Smooth muscle cell (in vitro differentiated cells): Measurements from ENCODE around the gene TRMT44. TPM values are rescaled to one million over a fixed set of nuclear protein-coding genes. Genes with fewer than 3 reads are reported as not detected.

Experiments
- DNase-seq: peaks from one replicate; lab custom pipeline; 2025; ENCODE audit not compliant: unreplicated experiment; lab: John Stamatoyannopoulos, UW
- H2AFZ ChIP-seq: fragments of 200-600 bp; sonication (generic); 2 replicates; pipeline ENCODE4 v1.6.0; 2016; ENCODE audit warnings: antibody characterized with exemption, low read depth, mild to moderate bottlenecking
- H3F3A ChIP-seq: fragments of 200-600 bp; sonication (generic); 2 replicates; pipeline ENCODE4 v1.6.0; 2017; ENCODE audit warnings: antibody characterized with exemption, low read depth
- H3K27ac ChIP-seq: fragments of 200-600 bp; sonication (generic); 2 replicates; pipeline ENCODE4 v1.5.1; 2016; ENCODE audit warnings: low read depth, mild to moderate bottlenecking
- H3K27me3 ChIP-seq: fragments of 200-600 bp; sonication (generic); 2 replicates; pipeline ENCODE4 v1.6.1; 2016; ENCODE audit warnings: low read depth, mild to moderate bottlenecking
- H3K36me3 ChIP-seq: fragments of 200-600 bp; sonication (generic); 2 replicates; pipeline ENCODE4 v1.5.1; 2016; ENCODE audit warnings: low read depth
- H3K4me1 ChIP-seq: fragments of 200-600 bp; sonication (generic); 2 replicates; pipeline ENCODE4 v1.5.1; 2016; ENCODE audit warnings: low read depth
- H3K4me2 ChIP-seq: fragments of 200-600 bp; sonication (generic); 2 replicates; pipeline ENCODE4 v1.6.0; 2016; ENCODE audit warnings: mild to moderate bottlenecking
- H3K4me3 ChIP-seq: fragments of 200-600 bp; sonication (generic); 2 replicates; pipeline ENCODE4 v1.5.1; 2016; ENCODE audit warnings: mild to moderate bottlenecking
- H3K79me2 ChIP-seq: fragments of 200-600 bp; sonication (generic); 2 replicates; pipeline ENCODE4 v1.6.0; 2016; ENCODE audit warnings: low read depth, mild to moderate bottlenecking
- H3K9ac ChIP-seq: fragments of 200-600 bp; sonication (generic); 2 replicates; pipeline ENCODE4 v1.6.0; 2016; ENCODE audit warnings: low read depth
- H3K9me3 ChIP-seq: fragments of 200-600 bp; sonication (generic); replicated peaks from 2 replicates; pipeline ENCODE4 v1.5.1; 2016; ENCODE audit warnings: low read depth
- H4K20me1 ChIP-seq: fragments of 200-600 bp; sonication (generic); 2 replicates; pipeline ENCODE4 v1.6.0; 2016; ENCODE audit warnings: low read depth
- WGBS: methylation state at CpG from one replicate; pipeline ENCODE4 v1.1.7; 2016; ENCODE audit warnings: low lambda C conversion rate; 5-methylcytosine and 5-hydroxymethylcytosine counted together
- polyA plus RNA-seq: library from polyadenylated mRNA; unstranded; fragments of >200 nt; fragmentation: Nextera tagmentation; extraction: Ambion mirVana; gene quantifications from 2 replicates; pipeline ENCODE4 v1.2.1, GENCODE V29; 2016
- total RNA-seq: library from RNA; depleted of rRNA; stranded (reverse); fragments of >200 nt; gene quantifications from 2 replicates; pipeline ENCODE4 v1.2.3, GENCODE V29; 2014
- TF ChIP-seq, protein P1 (sequence below): fragments of 200-600 bp; sonication (generic); IDR thresholded peaks from 2 replicates; pipeline ENCODE4 v1.5.1; 2017; ENCODE audit warnings: borderline replicate concordance, mild to moderate bottlenecking, antibody characterized with exemption; ENCODE audit not compliant: insufficient read depth, poor library complexity, severe bottlenecking

Gene TRMT44
- total and polyA plus RNA-seq, 2 experiments from 2014 or later = 5.0 to 18.7 TPM

DNA sequence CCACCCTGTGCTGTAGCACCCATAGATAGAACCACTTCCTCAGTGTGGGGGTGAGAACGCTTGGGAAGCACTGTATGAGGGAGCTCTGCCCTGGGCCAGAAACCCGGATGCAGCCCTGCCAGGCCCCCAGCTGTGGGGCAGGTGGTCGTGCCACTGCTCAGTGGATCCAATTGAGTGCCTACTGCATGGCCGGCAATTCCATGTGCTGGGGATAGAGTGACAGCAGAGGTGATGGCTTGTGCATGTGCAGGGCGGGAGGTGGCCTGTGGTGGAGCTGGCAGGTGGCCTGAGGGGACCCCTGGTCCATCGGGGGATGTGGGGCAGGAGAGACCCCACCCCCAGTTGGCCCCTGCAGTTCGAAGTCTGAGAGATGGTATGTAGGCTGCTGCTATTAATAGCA is 60.4 kb downstream of the TRMT44 start:
- H3F3A ChIP-seq = no peaks in the 10 kb centered on the region
- no peaks in the 10 kb centered on the region for H3K27me3 ChIP-seq
- H3K79me2 ChIP-seq = no peaks in the 10 kb centered on the region
- H3K36me3 ChIP-seq = no peaks in the 10 kb centered on the region
- 97% methylated on average over 7 of the region's 7 CpGs for WGBS
- no peak overlapping the region for H3K27ac ChIP-seq
- H3K9me3 ChIP-seq = no peaks in the 10 kb centered on the region
- DNase-seq = no peak
- TF ChIP-seq, protein P1, sequence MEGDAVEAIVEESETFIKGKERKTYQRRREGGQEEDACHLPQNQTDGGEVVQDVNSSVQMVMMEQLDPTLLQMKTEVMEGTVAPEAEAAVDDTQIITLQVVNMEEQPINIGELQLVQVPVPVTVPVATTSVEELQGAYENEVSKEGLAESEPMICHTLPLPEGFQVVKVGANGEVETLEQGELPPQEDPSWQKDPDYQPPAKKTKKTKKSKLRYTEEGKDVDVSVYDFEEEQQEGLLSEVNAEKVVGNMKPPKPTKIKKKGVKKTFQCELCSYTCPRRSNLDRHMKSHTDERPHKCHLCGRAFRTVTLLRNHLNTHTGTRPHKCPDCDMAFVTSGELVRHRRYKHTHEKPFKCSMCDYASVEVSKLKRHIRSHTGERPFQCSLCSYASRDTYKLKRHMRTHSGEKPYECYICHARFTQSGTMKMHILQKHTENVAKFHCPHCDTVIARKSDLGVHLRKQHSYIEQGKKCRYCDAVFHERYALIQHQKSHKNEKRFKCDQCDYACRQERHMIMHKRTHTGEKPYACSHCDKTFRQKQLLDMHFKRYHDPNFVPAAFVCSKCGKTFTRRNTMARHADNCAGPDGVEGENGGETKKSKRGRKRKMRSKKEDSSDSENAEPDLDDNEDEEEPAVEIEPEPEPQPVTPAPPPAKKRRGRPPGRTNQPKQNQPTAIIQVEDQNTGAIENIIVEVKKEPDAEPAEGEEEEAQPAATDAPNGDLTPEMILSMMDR = no peak
- no peak overlapping the region for H3K9ac ChIP-seq
- H3K4me3 ChIP-seq = no peak overlapping the region
- no peak overlapping the region for H3K4me2 ChIP-seq
- H2AFZ ChIP-seq = no peak overlapping the region
- H3K4me1 ChIP-seq = peaks cover 2% of the 10 kb centered on the region
- no peaks in the 10 kb centered on the region for H4K20me1 ChIP-seq

DNA sequence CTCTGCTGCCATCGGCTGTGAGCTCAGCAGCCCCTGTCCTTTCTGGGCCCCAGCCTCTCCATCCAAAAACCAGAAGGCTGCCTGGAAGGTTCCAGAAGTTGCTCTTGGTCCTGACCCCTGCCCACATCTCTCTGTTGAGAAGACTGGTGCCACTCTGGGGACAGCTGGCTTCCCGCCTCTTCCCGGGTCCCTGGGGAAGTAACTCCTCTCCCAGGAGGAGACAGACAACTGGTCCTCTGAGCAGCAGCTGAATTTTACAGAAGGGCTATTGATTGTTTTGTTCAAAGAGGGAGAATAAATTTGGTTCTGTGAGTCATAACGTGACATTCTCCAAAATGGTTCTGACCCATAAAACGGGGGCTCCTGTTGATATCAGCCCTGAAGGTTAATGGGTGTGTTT is 61.2 kb downstream of the TRMT44 start:
- TF ChIP-seq, protein P1 = no peak
- DNase-seq = no peak
- Histone ChIP-seq H2AFZ (no peak overlapping the region), H3K79me2 (no peaks in the 10 kb centered on the region), H4K20me1 (no peaks in the 10 kb centered on the region), H3K4me2 (no peak overlapping the region), H3K9me3 (no peaks in the 10 kb centered on the region), H3K27ac (no peak overlapping the region), H3K9ac (no peak overlapping the region), H3K27me3 (no peaks in the 10 kb centered on the region), H3K36me3 (no peaks in the 10 kb centered on the region), H3F3A (no peaks in the 10 kb centered on the region), H3K4me1 (peaks cover 11% of the 10 kb centered on the region), H3K4me3 (no peak overlapping the region)
- 89% methylated on average over 5 of the region's 5 CpGs for whole genome bisulfite sequencing

DNA sequence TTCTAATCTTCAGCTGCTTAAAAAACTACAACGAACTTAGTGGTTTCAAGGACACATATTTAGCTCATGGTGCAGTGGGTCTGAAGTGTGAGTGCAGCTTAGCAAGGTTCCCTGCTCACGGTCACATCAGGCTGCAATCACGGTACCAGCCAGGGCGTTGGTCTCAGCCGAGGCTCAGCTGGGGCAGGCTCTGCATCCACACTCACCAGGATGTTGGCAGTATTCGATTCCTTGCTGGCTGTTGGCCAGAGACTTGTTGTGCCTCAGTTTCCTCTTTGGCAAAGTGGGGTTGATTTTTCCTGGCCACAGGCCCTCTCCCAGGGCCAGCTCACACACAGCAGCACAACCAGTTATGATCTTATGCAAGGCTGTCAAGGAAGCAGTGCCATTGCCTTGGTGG is 61.8 kb downstream of the TRMT44 start:
- Histone ChIP-seq H3K27me3 (no peaks in the 10 kb centered on the region), H3K4me1 (peaks cover 15% of the 10 kb centered on the region), H4K20me1 (no peaks in the 10 kb centered on the region), H3K27ac (no peak overlapping the region), H3K36me3 (no peaks in the 10 kb centered on the region), H3K9ac (no peak overlapping the region), H3K4me2 (no peak overlapping the region), H3K9me3 (no peaks in the 10 kb centered on the region), H3F3A (no peaks in the 10 kb centered on the region), H2AFZ (no peak overlapping the region), H3K4me3 (no peak overlapping the region), H3K79me2 (no peaks in the 10 kb centered on the region)
- no peak for DNase-seq
- WGBS = 97% methylated on average over 6 of the region's 6 CpGs
- TF ChIP-seq, protein P1 = no peak

DNA sequence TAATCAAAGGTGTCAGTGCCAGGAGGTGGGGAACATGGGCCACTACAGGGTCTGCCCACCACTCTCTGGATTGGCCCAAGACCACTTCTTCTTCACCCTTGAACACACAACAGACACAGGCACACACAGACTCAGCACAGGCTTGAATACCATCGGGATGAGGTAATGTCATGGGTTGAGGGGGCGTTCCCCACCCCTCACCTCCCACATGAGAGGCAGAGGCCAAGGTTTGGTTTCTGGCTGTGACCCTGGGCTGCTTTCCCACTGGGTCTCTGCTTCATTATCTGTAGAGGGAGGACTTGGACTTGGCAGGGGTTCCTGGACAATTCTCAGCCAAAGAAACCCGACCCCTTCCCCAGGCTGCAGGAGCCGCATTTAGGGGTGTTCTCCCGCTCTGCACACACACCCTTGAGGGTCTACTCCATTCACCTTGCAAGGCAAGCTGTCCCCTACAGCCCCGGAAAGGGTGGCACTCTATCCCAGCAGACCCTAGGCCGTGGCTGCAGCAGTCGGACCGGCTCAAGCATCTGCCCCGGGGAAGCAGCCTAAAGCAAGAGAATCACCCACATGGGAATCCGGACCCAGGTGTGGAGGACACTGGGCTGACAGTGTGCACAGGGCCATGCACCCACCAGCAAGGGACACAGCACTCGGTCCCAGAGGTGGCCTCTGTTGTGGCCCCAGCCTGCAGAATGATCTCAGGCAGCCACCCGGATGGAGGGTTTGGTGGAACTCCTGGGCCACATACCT is 62.4 kb downstream of the TRMT44 start:
- Histone ChIP-seq H3K79me2 (no peaks in the 10 kb centered on the region), H3F3A (no peaks in the 10 kb centered on the region), H3K9ac (no peak overlapping the region), H3K4me2 (no peak overlapping the region), H3K27me3 (no peaks in the 10 kb centered on the region), H4K20me1 (no peaks in the 10 kb centered on the region), H2AFZ (no peak overlapping the region), H3K27ac (no peak overlapping the region), H3K4me3 (no peak overlapping the region), H3K36me3 (no peaks in the 10 kb centered on the region), H3K9me3 (no peaks in the 10 kb centered on the region), H3K4me1 (peaks cover 15% of the 10 kb centered on the region)
- WGBS = 92% methylated on average over 13 of the region's 13 CpGs
- DNase-seq = no peak
- TF ChIP-seq, protein P1 = no peak
